K562 (cell line): ENCODE results near the gene LSM12. TPM values are rescaled to one million over a fixed set of nuclear protein-coding genes. Genes with fewer than 3 reads are reported as not detected.

Source experiments
- COPS2 ChIP-seq: fragments of 450-650 bp; conservative IDR thresholded peaks from 2 replicates; pipeline ENCODE4 v1.6.1; 2016; ENCODE audit warnings: mild to moderate bottlenecking, moderate library complexity
- CREM ChIP-seq: IDR thresholded peaks from 2 replicates; pipeline ENCODE4 v1.6.1; 2014; ENCODE audit warnings: antibody characterized with exemption, low read depth
- DPF2 ChIP-seq: fragments of 450-650 bp; IDR thresholded peaks from 2 replicates; pipeline ENCODE4 v1.6.1; 2016
- HNRNPH1 ChIP-seq: fragments of 200-400 bp; formaldehyde crosslinking; optimal IDR thresholded peaks from 2 replicates; pipeline ENCODE3; 2017; ENCODE audit warnings: low read depth, mild to moderate bottlenecking, low read length, moderate library complexity
- KAT8 ChIP-seq: fragments of 450-650 bp; IDR thresholded peaks from 2 replicates; pipeline ENCODE4 v1.6.1; 2016; ENCODE audit warnings: low read depth, mild to moderate bottlenecking
- LEF1 ChIP-seq: fragments of 450-650 bp; IDR thresholded peaks from 2 replicates; pipeline ENCODE4 v1.6.1; 2016; ENCODE audit warnings: mild to moderate bottlenecking
- MTF1 ChIP-seq: fragments of 250-450 bp; sonication (Bioruptor Pico); IDR thresholded peaks from 2 replicates; pipeline ENCODE4 v1.9.0; 2021; ENCODE audit warnings: moderate library complexity, mild to moderate bottlenecking, inconsistent platforms, borderline replicate concordance
- NFATC3 ChIP-seq: fragments of 450-650 bp; IDR thresholded peaks from 2 replicates; pipeline ENCODE4 v1.6.1; 2017; ENCODE audit warnings: mild to moderate bottlenecking
- OTX1 ChIP-seq: fragments of 450-650 bp; formaldehyde crosslinking; IDR thresholded peaks from 2 replicates; pipeline ENCODE4 v1.4.0; 2022; ENCODE audit warnings: mild to moderate bottlenecking
- RBBP5 ChIP-seq: fragments of 200-600 bp; sonication (generic); IDR thresholded peaks from 2 replicates; pipeline ENCODE4 v1.6.1; 2012; ENCODE audit warnings: borderline replicate concordance, mild to moderate bottlenecking, low read length, control low read depth, inconsistent platforms; ENCODE audit not compliant: insufficient read depth, poor library complexity, severe bottlenecking
- SAFB ChIP-seq: fragments of 200-400 bp; formaldehyde crosslinking; IDR thresholded peaks from 2 replicates; pipeline ENCODE4 v1.6.1; 2017; ENCODE audit warnings: low read depth, low read length, borderline replicate concordance
- ZNF785 ChIP-seq: fragments of 250-450 bp; sonication (Bioruptor Pico); IDR thresholded peaks from 2 replicates; pipeline ENCODE4 v1.4.0; 2020; ENCODE audit warnings: mild to moderate bottlenecking
- polyA plus RNA-seq, 8 experiments: library from polyadenylated mRNA; depleted of rRNA in 4 of 8; stranded (reverse) in 5 of 8; unstranded in 3 of 8; fragments of >200 nt; fragmentation: Nextera tagmentation in 2 of 8; fragmentation: Illumina TruSeq in 1 of 8; extraction: Ambion mirVana in 2 of 8; extraction: Trizol in 1 of 8; gene quantifications; 2 replicates each; pipeline versions ENCODE4 v1.2.1 to v1.2.3, GENCODE V29; 2011 to 2014; ENCODE audit warnings: inconsistent platforms in 1 of 8, missing spikeins in 1 of 8
- total RNA-seq, 7 experiments: library from RNA; depleted of rRNA in 6 of 7; stranded (reverse); fragments of >200 nt in 6 of 7; fragmentation: Illumina TruSeq in 2 of 7; extraction: Trizol in 2 of 7; gene quantifications; 2 replicates each; pipeline versions ENCODE4 v1.2.1 to v1.2.3, GENCODE V29; 2011 to 2021; ENCODE audit warnings: low replicate concordance in 1 of 7
- TF ChIP-seq, protein P1 (sequence below): fragments of 450-650 bp; IDR thresholded peaks from 2 replicates; pipeline ENCODE4 v1.6.1; 2018; ENCODE audit warnings: mild to moderate bottlenecking, low read depth; ENCODE audit not compliant: partially characterized antibody
- TF ChIP-seq, protein P2 (sequence below): sonication (generic); formaldehyde crosslinking; IDR thresholded peaks from 2 replicates; pipeline ENCODE4 v1.8.0; 2022; ENCODE audit warnings: missing genetic modification reagents, mild to moderate bottlenecking, borderline replicate concordance
- TF ChIP-seq, protein P3 (sequence below): fragments of 250-450 bp; sonication (Bioruptor Pico); IDR thresholded peaks from 2 replicates; pipeline ENCODE4 v1.4.0; 2020; ENCODE audit warnings: mild to moderate bottlenecking
- TF ChIP-seq, protein P4 (sequence below): IDR thresholded peaks from 2 replicates; pipeline ENCODE4 v1.6.1; 2011; ENCODE audit warnings: borderline replicate concordance, low read depth, mild to moderate bottlenecking, moderate library complexity, low read length; ENCODE audit not compliant: insufficient read depth, poor library complexity, severe bottlenecking
- TF ChIP-seq, protein P5 (sequence below), 2 experiments: fragments of 200-800 bp in 1 of 2; sonication (Bioruptor generic) in 1 of 2; sonication (generic) in 1 of 2; formaldehyde crosslinking in 1 of 2; IDR thresholded peaks in 1 of 2; conservative IDR thresholded peaks in 1 of 2; 2 replicates each; pipeline versions ENCODE4 v1.5.0 to v1.6.1; 2016 to 2020; ENCODE audit warnings: missing compliant biosample characterization in 1 of 2, missing genetic modification characterization in 1 of 2, missing genetic modification reagents in 1 of 2
- TF ChIP-seq, protein P6 (sequence below), 2 experiments: fragments of 250-450 bp in 1 of 2; fragments of 450-650 bp in 1 of 2; sonication (Bioruptor Pico) in 1 of 2; IDR thresholded peaks; 2 replicates each; pipeline versions ENCODE4 v1.6.1 to v1.8.0; 2016 to 2021; ENCODE audit warnings: mild to moderate bottlenecking in 2 of 2, moderate library complexity in 2 of 2, missing compliant biosample characterization in 1 of 2, missing genetic modification characterization in 1 of 2

LSM12 gene
- total and polyA plus RNA-seq, 9 of the 15 experiments (the other 6 are each of a cell fraction or from before 2014, with no cell fraction given), result 53.0 to 258 (median 89.3) TPM

DNA sequence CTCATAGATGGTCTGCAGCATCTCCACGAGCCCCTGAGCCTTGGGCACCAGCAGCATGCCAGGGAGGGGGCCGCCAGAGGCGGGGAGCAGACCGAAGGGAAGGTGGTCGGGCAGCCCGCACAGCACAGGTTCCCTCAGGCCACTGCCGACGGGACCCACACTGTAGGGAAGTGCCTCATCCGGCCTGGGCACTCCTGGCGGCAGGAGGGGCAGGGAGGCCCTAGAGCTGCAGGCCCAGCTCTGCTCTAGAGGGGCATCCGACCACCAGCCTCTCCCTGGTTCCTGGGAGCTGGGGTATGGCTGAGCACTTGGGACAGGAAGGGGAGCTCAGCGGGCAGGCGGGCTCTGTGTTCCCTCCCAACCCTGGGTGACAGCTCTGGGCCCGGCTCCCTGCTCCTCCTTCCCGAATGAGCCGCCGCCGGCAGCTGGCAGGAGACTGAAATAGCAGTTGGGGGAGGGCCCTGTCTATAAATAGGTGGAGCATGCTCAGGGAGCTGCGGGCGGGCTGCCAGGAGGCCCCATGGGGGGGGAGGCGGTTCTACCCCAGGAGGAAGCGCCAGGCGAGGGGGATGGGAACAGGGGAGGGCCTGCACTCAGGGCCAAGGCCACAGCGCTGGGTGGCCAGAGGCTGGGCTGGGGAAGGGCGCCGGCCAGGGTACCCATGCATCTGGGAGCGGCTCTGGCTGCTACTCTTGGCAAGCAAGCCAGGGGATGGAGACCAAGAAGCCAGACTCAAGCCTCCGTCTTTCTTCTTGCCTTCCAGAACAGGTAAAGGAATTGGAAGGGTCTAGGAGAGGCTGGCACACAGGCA is 44.6 kb upstream of the LSM12 start (continued):
- TF ChIP-seq, protein P1, sequence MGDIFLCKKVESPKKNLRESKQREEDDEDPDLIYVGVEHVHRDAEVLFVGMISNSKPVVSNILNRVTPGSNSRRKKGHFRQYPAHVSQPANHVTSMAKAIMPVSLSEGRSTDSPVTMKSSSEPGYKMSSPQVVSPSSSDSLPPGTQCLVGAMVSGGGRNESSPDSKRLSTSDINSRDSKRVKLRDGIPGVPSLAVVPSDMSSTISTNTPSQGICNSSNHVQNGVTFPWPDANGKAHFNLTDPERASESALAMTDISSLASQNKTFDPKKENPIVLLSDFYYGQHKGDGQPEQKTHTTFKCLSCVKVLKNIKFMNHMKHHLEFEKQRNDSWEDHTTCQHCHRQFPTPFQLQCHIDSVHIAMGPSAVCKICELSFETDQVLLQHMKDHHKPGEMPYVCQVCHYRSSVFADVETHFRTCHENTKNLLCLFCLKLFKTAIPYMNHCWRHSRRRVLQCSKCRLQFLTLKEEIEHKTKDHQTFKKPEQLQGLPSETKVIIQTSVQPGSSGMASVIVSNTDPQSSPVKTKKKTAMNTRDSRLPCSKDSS, result no peak
- TF ChIP-seq HNRNPH1 (no peak), SAFB (no peak), MTF1 (no peak), NFATC3 (no peak), COPS2 (no peak), LEF1 (peak; percentile 68), DPF2 (no peak; the same call in none of the 2 replicates), ZNF785 (CRISPR knock-in tag) (no peak), RBBP5 (peak; percentile 24), KAT8 (no peak), CREM (peak; percentile 23), OTX1 (CRISPR knock-in tag) (no peak)
- TF ChIP-seq, protein P2, sequence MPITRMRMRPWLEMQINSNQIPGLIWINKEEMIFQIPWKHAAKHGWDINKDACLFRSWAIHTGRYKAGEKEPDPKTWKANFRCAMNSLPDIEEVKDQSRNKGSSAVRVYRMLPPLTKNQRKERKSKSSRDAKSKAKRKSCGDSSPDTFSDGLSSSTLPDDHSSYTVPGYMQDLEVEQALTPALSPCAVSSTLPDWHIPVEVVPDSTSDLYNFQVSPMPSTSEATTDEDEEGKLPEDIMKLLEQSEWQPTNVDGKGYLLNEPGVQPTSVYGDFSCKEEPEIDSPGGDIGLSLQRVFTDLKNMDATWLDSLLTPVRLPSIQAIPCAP, result no peak
- TF ChIP-seq, protein P3, sequence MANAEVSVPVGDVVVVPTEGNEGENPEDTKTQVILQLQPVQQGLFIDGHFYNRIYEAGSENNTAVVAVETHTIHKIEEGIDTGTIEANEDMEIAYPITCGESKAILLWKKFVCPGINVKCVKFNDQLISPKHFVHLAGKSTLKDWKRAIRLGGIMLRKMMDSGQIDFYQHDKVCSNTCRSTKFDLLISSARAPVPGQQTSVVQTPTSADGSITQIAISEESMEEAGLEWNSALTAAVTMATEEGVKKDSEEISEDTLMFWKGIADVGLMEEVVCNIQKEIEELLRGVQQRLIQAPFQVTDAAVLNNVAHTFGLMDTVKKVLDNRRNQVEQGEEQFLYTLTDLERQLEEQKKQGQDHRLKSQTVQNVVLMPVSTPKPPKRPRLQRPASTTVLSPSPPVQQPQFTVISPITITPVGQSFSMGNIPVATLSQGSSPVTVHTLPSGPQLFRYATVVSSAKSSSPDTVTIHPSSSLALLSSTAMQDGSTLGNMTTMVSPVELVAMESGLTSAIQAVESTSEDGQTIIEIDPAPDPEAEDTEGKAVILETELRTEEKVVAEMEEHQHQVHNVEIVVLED (CRISPR knock-in tag), result no peak
- TF ChIP-seq, protein P4, sequence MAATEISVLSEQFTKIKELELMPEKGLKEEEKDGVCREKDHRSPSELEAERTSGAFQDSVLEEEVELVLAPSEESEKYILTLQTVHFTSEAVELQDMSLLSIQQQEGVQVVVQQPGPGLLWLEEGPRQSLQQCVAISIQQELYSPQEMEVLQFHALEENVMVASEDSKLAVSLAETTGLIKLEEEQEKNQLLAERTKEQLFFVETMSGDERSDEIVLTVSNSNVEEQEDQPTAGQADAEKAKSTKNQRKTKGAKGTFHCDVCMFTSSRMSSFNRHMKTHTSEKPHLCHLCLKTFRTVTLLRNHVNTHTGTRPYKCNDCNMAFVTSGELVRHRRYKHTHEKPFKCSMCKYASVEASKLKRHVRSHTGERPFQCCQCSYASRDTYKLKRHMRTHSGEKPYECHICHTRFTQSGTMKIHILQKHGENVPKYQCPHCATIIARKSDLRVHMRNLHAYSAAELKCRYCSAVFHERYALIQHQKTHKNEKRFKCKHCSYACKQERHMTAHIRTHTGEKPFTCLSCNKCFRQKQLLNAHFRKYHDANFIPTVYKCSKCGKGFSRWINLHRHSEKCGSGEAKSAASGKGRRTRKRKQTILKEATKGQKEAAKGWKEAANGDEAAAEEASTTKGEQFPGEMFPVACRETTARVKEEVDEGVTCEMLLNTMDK, result no peak
- TF ChIP-seq, protein P5, sequence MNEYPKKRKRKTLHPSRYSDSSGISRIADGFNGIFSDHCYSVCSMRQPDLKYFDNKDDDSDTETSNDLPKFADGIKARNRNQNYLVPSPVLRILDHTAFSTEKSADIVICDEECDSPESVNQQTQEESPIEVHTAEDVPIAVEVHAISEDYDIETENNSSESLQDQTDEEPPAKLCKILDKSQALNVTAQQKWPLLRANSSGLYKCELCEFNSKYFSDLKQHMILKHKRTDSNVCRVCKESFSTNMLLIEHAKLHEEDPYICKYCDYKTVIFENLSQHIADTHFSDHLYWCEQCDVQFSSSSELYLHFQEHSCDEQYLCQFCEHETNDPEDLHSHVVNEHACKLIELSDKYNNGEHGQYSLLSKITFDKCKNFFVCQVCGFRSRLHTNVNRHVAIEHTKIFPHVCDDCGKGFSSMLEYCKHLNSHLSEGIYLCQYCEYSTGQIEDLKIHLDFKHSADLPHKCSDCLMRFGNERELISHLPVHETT (CRISPR knock-in tag; conservative IDR thresholded peaks at IDR 0.05 in 1 of 2, IDR thresholded peaks at IDR 0.05 in 1 of 2), result peak in 1 of 2 experiments; percentile 26; a peak in 1 of 4 replicates
- TF ChIP-seq, protein P6, sequence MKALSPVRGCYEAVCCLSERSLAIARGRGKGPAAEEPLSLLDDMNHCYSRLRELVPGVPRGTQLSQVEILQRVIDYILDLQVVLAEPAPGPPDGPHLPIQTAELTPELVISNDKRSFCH (CRISPR knock-in tag; IDR thresholded peaks at IDR 0.05), result no peak
- TF ChIP-seq, protein P6 (tag; IDR thresholded peaks at IDR 0.05), result no peak
